HCT116 (cell line): ENCODE results near the gene S100A2. TPM values are rescaled to one million over a fixed set of nuclear protein-coding genes. Genes with fewer than 3 reads are reported as not detected.

ENCODE experiments used
- ATAC-seq: fragments of 200-7000 bp; cut with Tn5 transposase; 2 replicates; pipeline ENCODE4 v1.9.1; 2020; ENCODE audit warnings: mild to moderate bottlenecking, moderate library complexity
- BruUV-seq: library from RNA; stranded (reverse); fragments of 400-500 nt; replicated peaks from 2 replicates; lab custom pipeline; 2021; lab: Mats Ljungman, UMichigan
- CTCF ChIA-PET: fragments of 300-600 bp; sonication (Branson Sonifier 250); formaldehyde crosslinking; loops from one replicate; lab custom pipeline; 2021; ENCODE audit warnings: antibody characterized with exemption; lab: Charles Lee
- POLR2A ChIA-PET: fragments of 300-600, 350-600 bp; sonication (Branson Sonifier 250); formaldehyde crosslinking; loops from one replicate; lab custom pipeline; 2021; ENCODE audit warnings: antibody characterized with exemption; lab: Charles Lee
- RAD21 ChIA-PET, 2 experiments: fragments of 300-600 bp; sonication (Branson Sonifier 250); formaldehyde crosslinking; loops; one replicate each; lab custom pipeline; 2023; ENCODE audit warnings: low total read pairs in 2 of 2; ENCODE audit not compliant: uncharacterized antibody in 2 of 2, unreplicated experiment in 2 of 2, low non-redundant PET in 1 of 2; lab: Charles Lee
- DNase-seq: peaks from one replicate; pipeline ENCODE4 v3.0.0-alpha.2; 2010; ENCODE audit warnings: low read depth, low spot score
- H2AFZ ChIP-seq: fragments of 200-600 bp; shearing (Covaris generic), sonication (generic); 2 replicates; pipeline ENCODE4 v1.6.1; 2017; ENCODE audit warnings: low read depth, mixed run types, mixed read lengths, antibody characterized with exemption, low read length; ENCODE audit not compliant: poor library complexity, severe bottlenecking
- H3K27ac ChIP-seq: 2 replicates; pipeline ENCODE4 v1.5.1; 2012; ENCODE audit warnings: low read depth, low read length
- H3K27me3 ChIP-seq: fragments of 200-600 bp; sonication (generic); 2 replicates; pipeline ENCODE4 v1.6.1; 2016; ENCODE audit warnings: mixed run types, low read length, mixed read lengths; ENCODE audit not compliant: insufficient read depth
- H3K36me3 ChIP-seq, 2 experiments: fragments of 200-500 bp in 1 of 2; fragments of 200-600 bp in 1 of 2; sonication (Bioruptor generic) in 1 of 2; sonication (generic) in 1 of 2; 2 replicates each; pipeline versions ENCODE4 v1.5.1 to v1.6.1; 2014 to 2016; ENCODE audit warnings: low read length in 2 of 2, inconsistent platforms in 1 of 2, mixed read lengths in 1 of 2, mixed run types in 1 of 2; ENCODE audit not compliant: insufficient read depth in 2 of 2, control insufficient read depth in 1 of 2
- H3K4me1 ChIP-seq, 2 experiments: fragments of 200-600 bp in 1 of 2; sonication (generic) in 1 of 2; 2 replicates each; pipeline versions ENCODE4 v1.5.1 to v1.6.1; 2012 to 2017; ENCODE audit warnings: low read length in 2 of 2, inconsistent platforms in 1 of 2, mild to moderate bottlenecking in 1 of 2, mixed read lengths in 1 of 2, mixed run types in 1 of 2, moderate library complexity in 1 of 2; ENCODE audit not compliant: insufficient read depth in 2 of 2, control insufficient read depth in 1 of 2
- H3K4me2 ChIP-seq: fragments of 200-600 bp; sonication (generic); 2 replicates; pipeline ENCODE4 v1.6.1; 2017; ENCODE audit warnings: mixed run types, low read length, mixed read lengths
- H3K4me3 ChIP-seq, 2 experiments: fragments of 200-600 bp in 1 of 2; sonication (generic) in 1 of 2; replicated peaks in 1 of 2; 2 replicates each; pipeline ENCODE4 v1.5.1; 2011 to 2016; ENCODE audit warnings: low read length in 2 of 2, control low read depth in 1 of 2, low read depth in 1 of 2, mild to moderate bottlenecking in 1 of 2, mixed read lengths in 1 of 2, mixed run types in 1 of 2
- H3K79me2 ChIP-seq: fragments of 200-600 bp; sonication (generic); 2 replicates; pipeline ENCODE4 v1.6.1; 2017; ENCODE audit warnings: mild to moderate bottlenecking, mixed run types, low read length, moderate library complexity, mixed read lengths; ENCODE audit not compliant: insufficient read depth
- H3K9ac ChIP-seq: fragments of 200-600 bp; sonication (generic); 2 replicates; pipeline ENCODE4 v1.6.1; 2016; ENCODE audit warnings: low read length, mixed read lengths
- H3K9me2 ChIP-seq: fragments of 200-600 bp; sonication (generic), shearing (Covaris generic); 2 replicates; pipeline ENCODE4 v1.6.1; 2017; ENCODE audit warnings: mixed run types, mild to moderate bottlenecking, moderate library complexity; ENCODE audit not compliant: insufficient read depth
- H3K9me3 ChIP-seq, 2 experiments: fragments of 200-500 bp in 1 of 2; fragments of 200-600 bp in 1 of 2; sonication (Bioruptor generic) in 1 of 2; sonication (generic) in 1 of 2; 2 replicates each; pipeline ENCODE4 v1.6.1; 2014 to 2017; ENCODE audit warnings: low read length in 2 of 2, mixed read lengths in 2 of 2, inconsistent platforms in 1 of 2, low read depth in 1 of 2, mild to moderate bottlenecking in 1 of 2, mixed run types in 1 of 2, moderate library complexity in 1 of 2; ENCODE audit not compliant: control insufficient read depth in 1 of 2, insufficient read depth in 1 of 2
- H4K20me1 ChIP-seq: fragments of 200-600 bp; sonication (generic), shearing (Covaris generic); 2 replicates; pipeline ENCODE4 v1.6.1; 2017; ENCODE audit warnings: mixed run types, mild to moderate bottlenecking, moderate library complexity; ENCODE audit not compliant: insufficient read depth
- CEBPB ChIP-seq: IDR thresholded peaks from 2 replicates; pipeline ENCODE4 v1.6.1; 2012; ENCODE audit warnings: low read depth
- EGR1 ChIP-seq: IDR thresholded peaks from 2 replicates; pipeline ENCODE4 v1.6.1; 2012; ENCODE audit warnings: low read depth
- ELF1 ChIP-seq: IDR thresholded peaks from 2 replicates; pipeline ENCODE4 v1.6.1; 2012; ENCODE audit warnings: low read depth, borderline replicate concordance
- EZH2 ChIP-seq: fragments of 200-600 bp; sonication (generic); IDR thresholded peaks from 2 replicates; pipeline ENCODE4 v1.6.1; 2017; ENCODE audit warnings: antibody characterized with exemption, mixed run types
- JUND ChIP-seq: IDR thresholded peaks from 2 replicates; pipeline ENCODE4 v1.6.1; 2012
- POLR2A ChIP-seq: IDR thresholded peaks from 2 replicates; pipeline ENCODE4 v1.7.0; 2011; ENCODE audit warnings: borderline replicate concordance; ENCODE audit not compliant: insufficient read depth, insufficient read length; ENCODE audit errors: extremely low read depth
- RAD21 ChIP-seq: IDR thresholded peaks from 2 replicates; pipeline ENCODE4 v1.6.1; 2012; ENCODE audit warnings: low read depth, mild to moderate bottlenecking
- SIN3A ChIP-seq: IDR thresholded peaks from 2 replicates; pipeline ENCODE4 v1.6.1; 2012; ENCODE audit warnings: low read depth
- YY1 ChIP-seq: IDR thresholded peaks from 2 replicates; pipeline ENCODE4 v1.6.1; 2011; ENCODE audit warnings: low read length, low read depth, moderate library complexity, mild to moderate bottlenecking; ENCODE audit not compliant: insufficient replicate concordance; ENCODE audit errors: extremely low read depth
- intact Hi-C: fragments of 100-400 bp; cut with micrococcal nuclease; formaldehyde crosslinking; loops from 2 replicates; pipeline ENCODE4 v1.10.0; 2022
- total RNA-seq: library from RNA; stranded (reverse); gene quantifications from one replicate; pipeline ENCODE4 v1.2.1, GENCODE V29; 2021; ENCODE audit not compliant: unreplicated experiment

S100A2 gene
- total RNA-seq, 1 experiment from 2014 or later = 24.8 TPM

DNA sequence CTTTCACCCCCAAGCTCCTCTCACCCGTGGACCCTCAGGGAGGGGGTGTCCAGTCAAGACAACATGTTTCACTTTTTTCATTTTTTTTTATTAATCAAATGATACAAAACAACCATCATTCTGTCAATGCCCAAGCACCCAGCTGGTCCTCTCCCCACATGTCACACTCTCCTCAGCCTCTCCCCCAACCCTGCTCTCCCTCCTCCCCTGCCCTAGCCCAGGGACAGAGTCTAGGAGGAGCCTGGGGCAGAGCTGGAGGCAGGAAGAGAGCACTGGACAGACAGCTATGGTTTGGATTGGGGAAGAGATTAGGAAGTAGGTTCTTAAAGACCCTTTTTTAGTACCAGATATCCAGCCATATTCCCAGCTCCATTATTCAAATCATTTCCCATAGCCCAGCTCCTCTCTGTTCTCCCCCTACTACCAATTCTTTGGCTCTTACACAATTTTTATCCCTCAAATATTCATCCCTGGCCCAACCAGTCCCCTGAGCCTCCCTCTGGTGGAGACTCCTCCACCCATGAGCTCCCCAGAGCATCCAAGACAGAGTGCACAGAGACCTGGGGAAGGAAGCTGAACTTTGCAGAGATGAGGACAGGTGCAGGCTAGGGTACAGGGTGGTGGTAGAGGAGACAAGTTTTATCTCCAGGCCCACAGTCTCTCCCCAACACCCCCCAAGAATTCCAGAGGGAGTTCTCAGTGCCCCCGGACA lies 48.7 kb upstream of the S100A2 start:
- Histone ChIP-seq H3K4me1 (peaks cover 60 to 83% of the 10 kb centered on the region in 2 experiments), H2AFZ (no peak overlapping the region), H3K9ac (peak overlapping the region; percentile 5), H3K27me3 (no peaks in the 10 kb centered on the region), H4K20me1 (no peaks in the 10 kb centered on the region), H3K9me3 (no peaks in the 10 kb centered on the region), H3K4me2 (peak overlapping the region; percentile 73)
- RAD21 ChIA-PET = interaction anchor here in 1 of 2 experiments (0.6 kb wide), 1 partner anchor 43 kb away, joined by 8 read pairs; no protein-coding TSS in a partner anchor
- no TSS peak for BruUV-seq
- intact Hi-C loops = loop anchor here (5.0 kb wide), 1 partner anchor 82 kb away; no protein-coding TSS in a partner anchor
- CTCF ChIA-PET = interaction anchor here (1.2 to 7.7 kb wide), 3 partner anchors 13 to 42 kb away, joined by 4 to 76 read pairs (median 33); partner anchors contain the start of genes S100A1 and S100A13
- POLR2A ChIA-PET = interaction anchor here (0.8 to 9.1 kb wide), 9 partner anchors 12 to 98 kb away, joined by 3 to 172 read pairs (median 5); partner anchors contain the start of genes CHTOP, S100A1, S100A13 and S100A4
- ATAC-seq = no peak
- TF ChIP-seq EZH2 = no peak
- TF ChIP-seq ELF1 = no peak
- TF ChIP-seq SIN3A = no peak
- TF ChIP-seq JUND = no peak
- TF ChIP-seq RAD21 = no peak
- TF ChIP-seq CEBPB = no peak
- no peak for TF ChIP-seq EGR1
- TF ChIP-seq, all 23 proteins: peak for 0
- Histone ChIP-seq H3K36me3 (no peaks in the 10 kb centered on the region), H3K4me3 (0 out of 4 replicates have a peak overlapping the region, but pooled peaks of 1 of the 2 experiments have one; percentile 7), H3K27ac (peak overlapping the region; percentile 34), H3K79me2 (peaks cover 56% of the 10 kb centered on the region), H3K9me2 (no peaks in the 10 kb centered on the region)
- DNase-seq = no peak

DNA sequence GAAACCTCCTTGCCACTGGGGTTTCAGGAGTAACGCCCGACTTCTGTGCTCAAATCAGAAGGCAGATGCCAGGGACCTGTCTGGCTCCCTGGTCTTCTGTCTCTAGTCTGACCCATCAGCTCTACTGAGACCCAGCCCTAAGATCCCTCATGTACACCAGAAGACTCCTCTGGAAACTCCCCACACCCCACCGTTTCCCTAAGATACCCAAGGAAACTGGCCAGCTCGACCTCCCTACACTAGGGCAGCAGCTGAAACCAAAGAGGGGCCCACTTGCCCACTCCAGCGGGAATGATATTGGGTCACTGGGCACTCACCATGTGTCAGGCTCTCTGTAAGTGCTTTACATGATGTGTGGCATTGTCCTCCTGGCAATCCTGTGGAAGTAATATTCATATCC lies 47.8 kb upstream of the S100A2 start:
- intact Hi-C loops = loop anchor here (5.0 kb wide), 1 partner anchor 81 kb away; no protein-coding TSS in a partner anchor
- H2AFZ ChIP-seq = no peak overlapping the region

More for the DNA sequence above, 47.8 kb upstream of the S100A2 start:
- TF ChIP-seq YY1 = no peak
- TF ChIP-seq POLR2A = no peak
- H3K4me2 ChIP-seq = peak overlapping the region; percentile 88
- no peaks in the 10 kb centered on the region for H3K9me3 ChIP-seq
- no peaks in the 10 kb centered on the region for H3K27me3 ChIP-seq
- H3K36me3 ChIP-seq = no peaks in the 10 kb centered on the region
- ChIA-PET CTCF (interaction anchor here (1.3 to 7.7 kb wide), 3 partner anchors 14 to 103 kb away, joined by 4 to 76 read pairs (median 5); partner anchors contain the start of genes CHTOP, S100A1 and S100A13), RAD21 (interaction anchor here in 1 of 2 experiments (1.4 kb wide), 1 partner anchor 14 kb away, joined by 5 read pairs; the partner anchor contains the start of gene S100A13), POLR2A (interaction anchor here (1.0 to 9.1 kb wide), 12 partner anchors 9 to 377 kb away, joined by 3 to 172 read pairs (median 9); partner anchors contain the start of genes CHTOP, CREB3L4, RPS27 and S100A1)
- peaks cover 65 to 92% of the 10 kb centered on the region in 2 experiments for H3K4me1 ChIP-seq
- H4K20me1 ChIP-seq = no peaks in the 10 kb centered on the region
- H3K9ac ChIP-seq = peak overlapping the region; percentile 93
- no peak for ATAC-seq
- DNase-seq = no peak
- H3K9me2 ChIP-seq = no peaks in the 10 kb centered on the region
- peak overlapping the region; percentile 72 for H3K27ac ChIP-seq
- BruUV-seq = no TSS peak
- H3K79me2 ChIP-seq = peaks cover 63% of the 10 kb centered on the region
- peak overlapping the region; percentile 88 to 92 for H3K4me3 ChIP-seq
